ENCODE data around the gene C17orf67.
"Not testable (repeated sequence)": the region's sequence is repeated elsewhere in the genome, so short reads cannot be mapped to it uniquely, and the experiment has no call there.

Gene C17orf67

GRCh38 chr17:56771975-56772374, 61.7 kb downstream of the C17orf67 start:
- no peak for DNase-seq

GRCh38 chr17:56771563-56771962, 62.2 kb downstream of the C17orf67 start:
- DNase-seq: no peak

- DNase-seq: no peak
Observed at GRCh38 chr17:56770427-56770826, 63.3 kb downstream of the C17orf67 start.

GRCh38 chr17:56765449-56765848, 68.3 kb downstream of the C17orf67 start:
- no peak for DNase-seq

GRCh38 chr17:56762988-56763387, 70.7 kb downstream of the C17orf67 start:
- DNase-seq: no peak

GRCh38 chr17:56762144-56762543, 71.6 kb downstream of the C17orf67 start:
- no peak for DNase-seq

GRCh38 chr17:56761387-56761786, 72.3 kb downstream of the C17orf67 start:
- no peak for DNase-seq

GRCh38 chr17:56757611-56758010, 76.1 kb downstream of the C17orf67 start:
- not testable (repeated sequence) for DNase-seq

GRCh38 chr17:56756536-56756935, 77.2 kb downstream of the C17orf67 start:
- no peak for DNase-seq

GRCh38 chr17:56755310-56755709, 78.4 kb downstream of the C17orf67 start:
- DNase-seq: no peak

GRCh38 chr17:56754523-56755208, 79.1 kb downstream of the C17orf67 start:
- DNase-seq: no peak

GRCh38 chr17:56752263-56752836, 81.4 kb downstream of the C17orf67 start:
- no peak for DNase-seq

- DNase-seq: no peak
Observed at GRCh38 chr17:56751145-56751738, 82.5 kb downstream of the C17orf67 start.

- DNase-seq: no peak
Observed at GRCh38 chr17:56744721-56745120, 89.0 kb downstream of the C17orf67 start.

- no peak for DNase-seq
Observed at GRCh38 chr17:56742601-56743000, 91.1 kb downstream of the C17orf67 start.

All from effector CD4-positive, alpha-beta T cell (primary cell).